Ramos (cell line): ENCODE data around the gene WNK2.

Experiments
- in situ Hi-C: fragments of 300-500 bp; cut with MboI; formaldehyde crosslinking; loops from one replicate; pipeline ENCODE4 v1.14.3; 2022; ENCODE audit warnings: low sequenced_read_pairs; ENCODE audit not compliant: unreplicated experiment

The WNK2 gene

DNA sequence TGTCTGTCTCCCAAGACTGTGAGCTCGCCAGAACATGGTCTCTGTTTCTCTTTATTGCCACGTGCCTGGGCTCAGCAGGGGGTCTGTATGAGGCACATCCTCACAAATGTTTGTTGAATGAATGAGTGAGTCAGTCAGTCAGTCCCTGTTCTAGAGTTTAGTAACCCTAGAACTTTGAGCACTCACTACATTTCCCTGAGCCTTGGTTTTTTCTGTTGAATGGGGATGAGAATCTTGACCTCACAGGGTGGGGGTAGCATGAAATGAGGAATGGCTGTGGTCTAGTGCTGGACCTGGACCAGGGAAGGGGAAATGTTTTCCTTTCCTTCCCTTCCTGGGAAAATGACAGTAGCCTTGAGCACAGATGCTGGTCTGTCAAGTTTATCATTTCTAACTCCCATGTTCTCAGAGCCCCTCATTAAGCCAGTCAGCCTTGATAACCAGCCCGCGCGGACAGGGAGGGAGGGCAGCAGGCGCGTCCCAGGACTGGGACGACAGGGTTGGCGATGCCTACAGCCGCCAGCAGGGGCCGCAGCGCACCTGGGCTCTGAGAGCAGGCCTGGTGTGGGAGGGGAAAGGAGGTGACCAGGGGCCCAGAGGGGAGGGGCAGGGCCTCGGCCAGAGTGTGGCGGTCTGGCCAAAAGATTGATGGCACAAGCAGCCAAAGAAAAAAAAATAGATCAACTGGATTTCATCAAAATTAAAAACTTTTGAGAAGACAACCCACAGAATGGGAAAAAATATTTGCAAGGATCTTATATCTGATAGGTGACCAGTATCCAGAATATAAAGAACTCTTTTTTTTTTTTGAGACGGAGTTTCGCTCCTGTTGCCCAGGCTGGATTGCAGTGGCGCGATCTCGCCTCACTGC is 24.1 kb upstream of the WNK2 start:
- in situ Hi-C loops = loop anchor here (5.0 to 25.0 kb wide), 4 partner anchors 142 to 802 kb away; partner anchors contain the start of gene BARX1

- in situ Hi-C loops = loop anchor here (5.0 to 25.0 kb wide), 4 partner anchors 140 to 800 kb away; partner anchors contain the start of gene BARX1
Observed at GRCh38 chr9:93161786-93162562, 22.0 kb upstream of the WNK2 start.

GRCh38 chr9:93164085-93164484 is 19.9 kb upstream of the WNK2 start:
- in situ Hi-C loops = loop anchor here (5.0 to 25.0 kb wide), 4 partner anchors 138 to 798 kb away; partner anchors contain the start of gene BARX1

DNA sequence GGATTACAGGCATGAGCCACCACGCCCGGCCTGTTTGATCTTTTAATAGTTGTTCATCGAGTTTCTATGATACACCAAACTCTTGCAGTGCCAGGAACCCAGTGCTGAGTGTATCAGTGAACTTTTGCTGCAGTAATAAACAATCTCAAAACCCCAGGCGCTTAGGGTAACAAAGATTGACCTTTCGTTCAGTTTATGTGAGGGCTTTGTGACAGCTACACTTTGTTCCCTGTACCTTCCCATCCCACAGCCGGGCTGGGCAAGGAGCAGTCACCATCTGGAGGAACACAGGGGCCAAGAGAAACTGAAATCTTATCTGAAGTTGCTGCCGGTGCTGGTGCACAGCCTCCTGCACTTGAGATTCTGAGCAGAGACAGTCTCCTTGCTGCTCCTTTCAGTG is 17.2 kb upstream of the WNK2 start:
- in situ Hi-C loops = loop anchor here (10.0 to 25.0 kb wide), 3 partner anchors 258 to 796 kb away; partner anchors contain the start of gene BARX1

DNA sequence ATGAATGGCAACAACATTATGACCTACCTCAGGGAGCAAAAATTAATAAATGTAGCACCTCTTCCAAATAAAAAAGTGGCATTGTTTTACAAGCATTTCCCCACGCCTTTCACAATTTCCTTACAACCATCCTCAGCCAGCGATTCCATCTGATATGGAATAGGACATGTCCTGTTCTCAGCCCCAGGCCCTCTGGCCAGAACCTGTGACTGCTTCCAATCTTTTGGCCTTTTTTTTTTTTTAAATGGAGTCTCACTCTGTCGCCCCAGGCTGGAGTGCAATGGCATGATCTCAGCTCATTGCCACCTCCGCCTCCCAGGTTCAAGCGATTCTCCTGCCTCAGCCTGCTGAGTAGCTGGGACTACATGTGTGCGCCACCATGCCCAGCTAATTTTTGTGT is 16.8 kb upstream of the WNK2 start:
- in situ Hi-C loops = loop anchor here (10.0 to 25.0 kb wide), 3 partner anchors 258 to 795 kb away; partner anchors contain the start of gene BARX1

DNA sequence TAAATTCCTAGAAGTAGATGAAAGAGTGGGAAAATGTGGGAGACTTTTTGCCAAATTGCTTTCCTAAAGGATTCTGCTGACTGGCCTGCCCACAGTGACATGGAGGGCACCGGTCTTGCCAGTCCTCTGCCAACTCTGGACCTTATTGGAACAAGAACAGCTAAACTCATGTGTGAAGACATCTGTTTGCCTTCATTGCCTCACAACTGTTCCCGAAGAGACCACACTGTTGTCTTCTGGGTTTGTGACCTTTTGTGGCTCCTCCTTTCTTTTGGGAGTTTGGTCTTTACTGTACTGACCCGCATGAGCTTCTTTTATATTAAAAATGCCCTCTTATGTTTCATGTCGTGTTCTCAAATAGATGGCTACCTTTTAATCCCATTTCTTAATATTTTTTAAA is 16.1 kb upstream of the WNK2 start:
- in situ Hi-C loops = loop anchor here (10.0 to 25.0 kb wide), 3 partner anchors 257 to 794 kb away; partner anchors contain the start of gene BARX1

DNA sequence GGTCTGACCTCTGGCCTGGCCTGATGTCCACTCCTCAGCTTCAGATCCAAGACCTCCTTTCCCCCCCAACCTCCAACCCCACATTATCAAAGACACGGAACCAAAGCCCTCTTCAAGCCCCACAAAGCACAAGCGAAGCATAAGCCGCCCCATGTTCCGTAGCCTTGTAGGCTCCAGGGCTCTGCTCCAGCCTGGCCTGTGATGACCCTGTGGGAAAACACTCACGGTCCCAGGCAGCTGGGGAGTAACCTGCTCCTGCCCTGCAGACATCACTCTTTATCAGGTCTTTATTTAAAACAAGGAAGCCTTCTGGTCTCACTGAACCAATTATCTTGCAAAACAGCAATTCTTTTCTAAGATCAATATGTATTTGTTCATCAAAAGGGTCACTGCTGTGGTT is 15.4 kb upstream of the WNK2 start:
- in situ Hi-C loops = loop anchor here (10.0 to 25.0 kb wide), 3 partner anchors 256 to 794 kb away; partner anchors contain the start of gene BARX1

- in situ Hi-C loops = loop anchor here (10.0 to 25.0 kb wide), 3 partner anchors 255 to 793 kb away; partner anchors contain the start of gene BARX1
Observed at GRCh38 chr9:93169444-93169843, 14.5 kb upstream of the WNK2 start.

GRCh38 chr9:93170571-93170970 is 13.4 kb upstream of the WNK2 start:
- in situ Hi-C loops = loop anchor here (25.0 kb wide), 2 partner anchors 392 to 792 kb away; partner anchors contain the start of gene BARX1

GRCh38 chr9:93171261-93171990 is 12.5 kb upstream of the WNK2 start:
- in situ Hi-C loops = loop anchor here (25.0 kb wide), 2 partner anchors 391 to 791 kb away; partner anchors contain the start of gene BARX1

- in situ Hi-C loops = loop anchor here (25.0 kb wide), 2 partner anchors 389 to 789 kb away; partner anchors contain the start of gene BARX1
Observed at GRCh38 chr9:93172666-93173364, 11.1 kb upstream of the WNK2 start.

DNA sequence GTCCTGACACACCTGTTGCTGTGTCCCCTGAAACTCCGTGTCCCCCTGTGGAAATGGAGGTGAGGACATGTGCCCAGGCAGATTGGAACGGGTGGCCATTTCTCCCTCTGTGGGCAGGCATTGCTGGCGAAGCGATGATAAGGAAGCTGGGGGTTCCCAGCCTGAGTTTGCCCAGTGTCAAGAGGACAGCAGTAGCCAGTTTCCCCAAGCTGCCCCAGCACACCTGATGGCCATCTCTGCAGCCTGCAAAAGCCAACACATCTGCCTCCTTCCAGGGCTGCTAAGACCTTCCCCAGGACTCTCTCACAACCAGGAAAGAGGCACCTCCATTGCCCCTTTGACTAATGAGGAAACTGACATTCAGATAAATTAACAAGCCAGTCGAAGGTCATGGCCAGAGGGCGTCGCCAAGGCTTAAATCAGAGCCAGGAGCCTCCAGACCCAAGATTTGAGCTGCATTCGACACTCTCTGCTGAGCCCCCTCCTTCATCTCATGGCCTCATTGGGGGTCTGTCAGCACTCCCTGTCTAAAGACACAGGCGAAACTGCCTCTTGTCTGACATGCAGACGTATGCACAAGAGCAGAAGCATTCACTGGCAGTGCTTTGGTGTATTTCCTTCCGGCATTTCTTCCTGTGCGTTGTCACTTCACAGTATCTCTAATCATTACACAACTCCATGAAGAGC is 10.4 kb upstream of the WNK2 start:
- in situ Hi-C loops = loop anchor here (25.0 kb wide), 2 partner anchors 389 to 789 kb away; partner anchors contain the start of gene BARX1

DNA sequence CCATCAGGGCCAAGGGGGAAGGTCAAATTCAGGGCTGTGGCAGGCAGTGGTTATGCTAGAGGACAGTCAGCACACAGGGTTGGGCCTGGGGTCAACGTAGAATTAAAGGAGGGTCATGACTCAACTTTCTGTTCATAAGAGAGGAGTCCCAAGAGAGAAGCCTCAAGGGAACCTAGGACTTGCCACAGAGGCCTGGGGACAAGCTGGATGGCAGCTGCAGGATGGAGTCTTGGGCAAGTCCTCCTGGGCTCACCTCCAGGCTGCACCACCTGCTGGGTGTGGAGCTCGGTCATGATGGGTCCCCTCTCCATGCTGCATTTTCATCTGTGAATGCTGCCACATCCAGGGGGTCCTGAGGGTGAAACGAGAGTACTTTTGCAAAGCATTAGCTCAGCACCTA is 9.0 kb upstream of the WNK2 start:
- in situ Hi-C loops = loop anchor here (25.0 kb wide), 2 partner anchors 387 to 787 kb away; partner anchors contain the start of gene BARX1

GRCh38 chr9:93177676-93178075 is 6.3 kb upstream of the WNK2 start:
- in situ Hi-C loops = no loop called here

GRCh38 chr9:93178851-93179786 is 4.8 kb upstream of the WNK2 start:
- in situ Hi-C loops = no loop called here

- in situ Hi-C loops = no loop called here
Observed at GRCh38 chr9:93180938-93181337, 3.0 kb upstream of the WNK2 start.

- in situ Hi-C loops = no loop called here
Observed at GRCh38 chr9:93181672-93182435, 2.1 kb upstream of the WNK2 start.
